SK-N-SH (cell line): ENCODE results near the gene TSHB. TPM values are rescaled to one million over a fixed set of nuclear protein-coding genes. Genes with fewer than 3 reads are reported as not detected.

Source experiments
- CTCF ChIA-PET: fragments of 300-600, 350-600 bp; formaldehyde crosslinking; extraction: SDS; loops from one replicate; lab custom pipeline; 2021; lab: Yijun Ruan, JAX
- POLR2A ChIA-PET: fragments of 350-600 bp; sonication (Branson Sonifier 250); formaldehyde crosslinking; extraction: SDS; loops from one replicate; lab custom pipeline; 2020; ENCODE audit warnings: antibody characterized with exemption, inconsistent platforms; lab: Yijun Ruan, JAX
- DNase-seq: peaks from one replicate; pipeline ENCODE4 v3.0.0; 2012
- H2AFZ ChIP-seq: fragments of 200-600 bp; sonication (generic); 2 replicates; pipeline ENCODE4 v1.8.1; 2016; ENCODE audit warnings: antibody characterized with exemption, mild to moderate bottlenecking, low read depth
- H3F3A ChIP-seq: fragments of 200-600 bp; sonication (generic); replicated peaks from 2 replicates; pipeline ENCODE3; 2016; ENCODE audit warnings: antibody characterized with exemption, mild to moderate bottlenecking; ENCODE audit not compliant: insufficient read depth
- H3K27ac ChIP-seq, 2 experiments: fragments of 200-500 bp in 1 of 2; fragments of 200-600 bp in 1 of 2; sonication (Bioruptor generic) in 1 of 2; sonication (generic), shearing (Covaris generic) in 1 of 2; 2 replicates each; pipeline versions ENCODE4 v1.5.1 to v1.6.1; 2014 to 2016; ENCODE audit warnings: low read depth in 2 of 2, inconsistent platforms in 1 of 2, low read length in 1 of 2, mild to moderate bottlenecking in 1 of 2, mixed read lengths in 1 of 2
- H3K27me3 ChIP-seq: fragments of 200-600 bp; sonication (generic), shearing (Covaris generic); 2 replicates; pipeline ENCODE4 v1.6.1; 2016; ENCODE audit warnings: mixed run types; ENCODE audit not compliant: insufficient read depth
- H3K36me3 ChIP-seq, 2 experiments: fragments of 200-500 bp in 1 of 2; fragments of 200-600 bp in 1 of 2; sonication (Bioruptor generic) in 1 of 2; sonication (generic) in 1 of 2; replicated peaks in 1 of 2; 2 replicates each; pipeline versions ENCODE3 to v1.5.1; 2014 to 2016; ENCODE audit warnings: low read length in 1 of 2, mild to moderate bottlenecking in 1 of 2; ENCODE audit not compliant: insufficient read depth in 2 of 2, control insufficient read depth in 1 of 2
- H3K4me1 ChIP-seq, 2 experiments: fragments of 200-500 bp in 1 of 2; fragments of 200-600 bp in 1 of 2; sonication (Bioruptor generic) in 1 of 2; sonication (generic), shearing (Covaris generic) in 1 of 2; 2 replicates each; pipeline versions ENCODE4 v1.5.1 to v1.6.1; 2014 to 2016; ENCODE audit warnings: low read depth in 1 of 2, low read length in 1 of 2, mixed run types in 1 of 2; ENCODE audit not compliant: insufficient read depth in 2 of 2, control insufficient read depth in 1 of 2
- H3K4me2 ChIP-seq: fragments of 200-600 bp; sonication (generic), shearing (Covaris generic); 2 replicates; pipeline ENCODE4 v1.6.1; 2017; ENCODE audit warnings: mixed run types
- H3K4me3 ChIP-seq, 2 experiments: fragments of 200-500 bp in 1 of 2; fragments of 200-600 bp in 1 of 2; sonication (Bioruptor generic) in 1 of 2; sonication (generic), shearing (Covaris generic) in 1 of 2; 2 replicates each; pipeline versions ENCODE4 v1.5.1 to v1.8.1; 2014 to 2016; ENCODE audit warnings: low read depth in 2 of 2, inconsistent platforms in 1 of 2, low read length in 1 of 2, mild to moderate bottlenecking in 1 of 2, mixed read lengths in 1 of 2, moderate library complexity in 1 of 2
- H3K79me2 ChIP-seq: fragments of 200-600 bp; sonication (generic); 2 replicates; pipeline ENCODE4 v1.8.1; 2017; ENCODE audit warnings: mild to moderate bottlenecking; ENCODE audit not compliant: insufficient read depth
- H3K9ac ChIP-seq: fragments of 200-600 bp; sonication (generic); 2 replicates; pipeline ENCODE4 v1.6.1; 2017; ENCODE audit warnings: mixed run types
- H3K9me2 ChIP-seq: fragments of 200-600 bp; sonication (generic); 2 replicates; pipeline ENCODE4 v1.6.1; 2017; ENCODE audit warnings: mixed run types
- H3K9me3 ChIP-seq: fragments of 200-600 bp; sonication (generic); 2 replicates; pipeline ENCODE4 v1.6.1; 2017; ENCODE audit warnings: mixed run types, mild to moderate bottlenecking, moderate library complexity
- H4K20me1 ChIP-seq: fragments of 200-600 bp; sonication (generic); 2 replicates; pipeline ENCODE4 v1.6.1; 2017; ENCODE audit warnings: mild to moderate bottlenecking, mixed run types; ENCODE audit not compliant: insufficient read depth
- EP300 ChIP-seq, 2 experiments: IDR thresholded peaks; 2 replicates each; pipeline versions ENCODE4 v1.4.0 to v1.6.1; 2012; ENCODE audit warnings: borderline replicate concordance in 1 of 2, low read depth in 1 of 2, low read length in 1 of 2
- FOSL2 ChIP-seq: IDR thresholded peaks from 2 replicates; pipeline ENCODE4 v1.4.0; 2012; ENCODE audit warnings: low read depth, mild to moderate bottlenecking, moderate library complexity, borderline replicate concordance
- FOXJ3 ChIP-seq: sonication (generic); formaldehyde crosslinking; IDR thresholded peaks from 2 replicates; pipeline ENCODE4 v1.5.1; 2020; ENCODE audit warnings: mild to moderate bottlenecking, missing genetic modification reagents
- GATA2 ChIP-seq: sonication (generic); formaldehyde crosslinking; IDR thresholded peaks from 2 replicates; pipeline ENCODE4 v1.5.0; 2020; ENCODE audit warnings: mild to moderate bottlenecking, missing genetic modification reagents
- JUND ChIP-seq: IDR thresholded peaks from 2 replicates; pipeline ENCODE4 v1.4.0; 2012
- NFIC ChIP-seq: IDR thresholded peaks from 2 replicates; pipeline ENCODE4 v1.4.0; 2012; ENCODE audit warnings: borderline replicate concordance
- RCOR1 ChIP-seq: fragments of 150-350 bp; IDR thresholded peaks from 2 replicates; pipeline ENCODE4 v1.6.1; 2017; ENCODE audit warnings: antibody characterized with exemption, low read length
- RFX5 ChIP-seq: IDR thresholded peaks from 2 replicates; pipeline ENCODE4 v1.6.1; 2012; ENCODE audit warnings: mild to moderate bottlenecking, improper control_type of control experiment, low read length
- TCF12 ChIP-seq: IDR thresholded peaks from 2 replicates; pipeline ENCODE4 v1.4.0; 2012
- USF2 ChIP-seq: fragments of 150-350 bp; IDR thresholded peaks from 2 replicates; pipeline ENCODE4 v1.6.1; 2017; ENCODE audit warnings: antibody characterized with exemption, low read length, low read depth, borderline replicate concordance
- WGBS: methylation state at CpG from one replicate; pipeline ENCODE4 v1.1.6; 2017; ENCODE audit warnings: low lambda C conversion rate; 5-methylcytosine and 5-hydroxymethylcytosine counted together
- polyA plus RNA-seq, 3 experiments: library from polyadenylated mRNA; depleted of rRNA; stranded (reverse); fragments of >200 nt; gene quantifications; 2 replicates each; pipeline ENCODE4 v1.2.3, GENCODE V29; 2012
- TF ChIP-seq, protein P1 (sequence below): fragments of 150-350 bp; IDR thresholded peaks from 2 replicates; pipeline ENCODE4 v1.6.1; 2016; ENCODE audit warnings: mild to moderate bottlenecking, low read depth, low read length
- TF ChIP-seq, protein P2 (sequence below): IDR thresholded peaks from 2 replicates; pipeline ENCODE4 v1.6.1; 2012; ENCODE audit warnings: mild to moderate bottlenecking, low read depth, low read length, moderate library complexity
- TF ChIP-seq, protein P3 (sequence below): IDR thresholded peaks from 2 replicates; pipeline ENCODE4 v1.4.0; 2012; ENCODE audit warnings: low read depth, borderline replicate concordance

Gene TSHB
- polyA plus RNA-seq, 1 of the 3 experiments (the other 2 are of a cell fraction) = not detected

DNA sequence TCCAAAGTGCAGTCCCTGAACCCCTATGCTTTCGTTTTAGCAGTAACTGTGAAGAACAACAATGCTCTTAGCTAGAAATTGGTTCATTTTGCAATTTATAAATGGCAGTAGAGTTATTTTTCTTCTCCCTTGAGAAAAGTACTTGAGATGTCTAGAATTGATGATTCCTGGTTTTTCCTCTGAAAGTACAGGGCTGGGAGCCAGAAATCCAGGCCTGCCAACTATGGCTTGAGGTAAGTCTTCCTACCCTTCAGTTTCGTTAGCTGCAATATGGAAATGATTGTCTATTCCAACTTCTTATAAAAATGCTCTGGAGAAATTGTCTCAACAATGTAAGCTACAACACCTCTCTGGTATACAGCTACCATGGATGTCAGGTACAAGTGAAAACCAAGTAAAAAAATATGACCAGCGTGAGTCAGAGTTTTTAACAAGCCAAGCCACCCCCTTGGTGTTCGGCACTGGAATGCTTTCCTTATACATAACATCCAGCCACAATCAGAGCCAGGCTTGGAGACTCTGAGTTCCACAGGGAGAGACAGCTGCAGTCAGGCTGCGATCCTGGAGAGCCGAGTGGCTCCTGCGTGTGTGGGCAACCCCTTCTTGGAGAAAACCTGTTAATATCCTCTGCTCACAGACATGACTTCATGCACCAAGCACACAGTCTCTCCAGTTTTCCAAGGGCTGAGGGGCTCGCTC, 37.7 kb downstream of the TSHB start:
- H3K4me1 ChIP-seq = peaks cover 6 to 12% of the 10 kb centered on the region in 2 experiments; a peak in 2 of 4 replicates
- no peak for DNase-seq
- POLR2A ChIA-PET = no interaction called here
- TF ChIP-seq FOSL2 (0 out of 2 replicates have a peak, but pooled peaks have one; percentile 14), GATA2 (CRISPR knock-in tag) (no peak), JUND (0 out of 2 replicates have a peak, but pooled peaks have one; percentile 10), FOXJ3 (CRISPR knock-in tag) (no peak), USF2 (no peak), TCF12 (peak; percentile 22; the same call in 1 of the 2 replicates), RCOR1 (no peak), NFIC (0 out of 2 replicates have a peak, but pooled peaks have one; percentile 22)
- TF ChIP-seq, protein P1, sequence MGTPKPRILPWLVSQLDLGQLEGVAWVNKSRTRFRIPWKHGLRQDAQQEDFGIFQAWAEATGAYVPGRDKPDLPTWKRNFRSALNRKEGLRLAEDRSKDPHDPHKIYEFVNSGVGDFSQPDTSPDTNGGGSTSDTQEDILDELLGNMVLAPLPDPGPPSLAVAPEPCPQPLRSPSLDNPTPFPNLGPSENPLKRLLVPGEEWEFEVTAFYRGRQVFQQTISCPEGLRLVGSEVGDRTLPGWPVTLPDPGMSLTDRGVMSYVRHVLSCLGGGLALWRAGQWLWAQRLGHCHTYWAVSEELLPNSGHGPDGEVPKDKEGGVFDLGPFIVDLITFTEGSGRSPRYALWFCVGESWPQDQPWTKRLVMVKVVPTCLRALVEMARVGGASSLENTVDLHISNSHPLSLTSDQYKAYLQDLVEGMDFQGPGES = no peak
- TF ChIP-seq, all 33 proteins: peak for 4
- no peak overlapping the region for H3K4me3 ChIP-seq
- CTCF ChIA-PET = interaction anchor here (0.8 to 1.9 kb wide), 2 partner anchors 15 to 17 kb away, joined by 3 to 8 read pairs; no protein-coding TSS in a partner anchor
- H4K20me1 ChIP-seq = no peaks in the 10 kb centered on the region; the same call in 1 of the 2 replicates
- H3K9ac ChIP-seq = no peak overlapping the region
- H3K4me2 ChIP-seq = no peak overlapping the region
- H3F3A ChIP-seq = peaks cover 19% of the 10 kb centered on the region
- H3K9me2 ChIP-seq = no peaks in the 10 kb centered on the region
- 72% methylated on average over 7 of the region's 8 CpGs for WGBS
- H3K79me2 ChIP-seq = no peaks in the 10 kb centered on the region
- no peaks in the 10 kb centered on the region for H3K9me3 ChIP-seq
- no peaks in the 10 kb centered on the region for H3K36me3 ChIP-seq
- H3K27me3 ChIP-seq = no peaks in the 10 kb centered on the region
- no peak overlapping the region for H3K27ac ChIP-seq
- H2AFZ ChIP-seq = no peak overlapping the region

DNA sequence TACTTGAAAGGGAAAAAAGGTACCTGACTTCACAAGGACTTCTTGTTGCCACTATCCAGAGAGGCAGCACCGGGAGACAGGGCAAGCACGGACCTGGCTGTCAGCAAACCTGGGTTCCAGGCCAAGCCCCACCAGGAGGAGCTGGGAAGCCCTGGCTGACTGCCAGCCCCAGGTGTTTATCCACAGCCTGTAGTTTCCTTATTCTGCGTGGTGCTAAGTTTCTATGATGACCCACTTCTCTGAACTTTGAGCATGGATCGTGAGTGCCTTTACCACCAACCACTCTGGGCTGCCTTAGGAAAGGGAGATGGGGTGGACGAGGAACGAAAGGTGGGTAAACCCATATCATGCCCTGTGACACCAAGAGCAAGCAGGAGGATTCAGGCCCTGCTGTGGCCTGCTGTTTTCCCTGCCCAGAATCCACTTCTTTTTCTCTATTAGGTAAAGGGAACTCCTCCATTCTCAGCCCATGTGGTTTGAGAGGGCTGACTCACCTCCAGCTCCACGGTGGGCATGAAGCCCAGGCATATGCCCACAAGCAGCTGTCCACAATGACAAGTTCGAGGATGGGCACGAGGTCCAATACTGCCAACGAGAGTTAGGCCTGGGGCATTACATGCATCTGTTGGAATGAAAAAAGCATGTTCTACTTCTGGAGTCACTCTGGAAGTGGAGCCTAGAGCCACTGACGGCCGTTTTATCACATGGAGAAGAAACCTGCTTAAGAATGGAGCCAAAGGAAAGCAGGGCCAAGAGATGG, 39.4 kb downstream of the TSHB start:
- Histone ChIP-seq H3K4me2 (no peak overlapping the region), H3K79me2 (no peaks in the 10 kb centered on the region), H3K4me3 (no peak overlapping the region), H2AFZ (no peak overlapping the region), H3F3A (peaks cover 2% of the 10 kb centered on the region), H3K27ac (no peak overlapping the region), H3K9me3 (no peaks in the 10 kb centered on the region), H4K20me1 (no peaks in the 10 kb centered on the region), H3K9ac (no peak overlapping the region), H3K36me3 (no peaks in the 10 kb centered on the region), H3K4me1 (peaks cover 0 to 12% of the 10 kb centered on the region in 2 experiments; a peak in 1 of 4 replicates), H3K9me2 (no peaks in the 10 kb centered on the region), H3K27me3 (no peaks in the 10 kb centered on the region)
- 69% methylated on average over 12 of the region's 12 CpGs for WGBS
- POLR2A ChIA-PET = no interaction called here
- CTCF ChIA-PET = interaction anchor here (1.0 kb wide), 1 partner anchor 44 kb away, joined by 3 read pairs; no protein-coding TSS in a partner anchor
- DNase-seq = no peak
- TF ChIP-seq EP300 (IDR thresholded peaks at IDR 0.05; ENCODE audit: borderline replicate concordance in 1 of 2, low read depth in 1 of 2, low read length in 1 of 2) = no peak; a peak in 1 of 4 replicates
- peak; percentile 54 for TF ChIP-seq JUND
- TF ChIP-seq RFX5 = no peak
- TF ChIP-seq, protein P2, sequence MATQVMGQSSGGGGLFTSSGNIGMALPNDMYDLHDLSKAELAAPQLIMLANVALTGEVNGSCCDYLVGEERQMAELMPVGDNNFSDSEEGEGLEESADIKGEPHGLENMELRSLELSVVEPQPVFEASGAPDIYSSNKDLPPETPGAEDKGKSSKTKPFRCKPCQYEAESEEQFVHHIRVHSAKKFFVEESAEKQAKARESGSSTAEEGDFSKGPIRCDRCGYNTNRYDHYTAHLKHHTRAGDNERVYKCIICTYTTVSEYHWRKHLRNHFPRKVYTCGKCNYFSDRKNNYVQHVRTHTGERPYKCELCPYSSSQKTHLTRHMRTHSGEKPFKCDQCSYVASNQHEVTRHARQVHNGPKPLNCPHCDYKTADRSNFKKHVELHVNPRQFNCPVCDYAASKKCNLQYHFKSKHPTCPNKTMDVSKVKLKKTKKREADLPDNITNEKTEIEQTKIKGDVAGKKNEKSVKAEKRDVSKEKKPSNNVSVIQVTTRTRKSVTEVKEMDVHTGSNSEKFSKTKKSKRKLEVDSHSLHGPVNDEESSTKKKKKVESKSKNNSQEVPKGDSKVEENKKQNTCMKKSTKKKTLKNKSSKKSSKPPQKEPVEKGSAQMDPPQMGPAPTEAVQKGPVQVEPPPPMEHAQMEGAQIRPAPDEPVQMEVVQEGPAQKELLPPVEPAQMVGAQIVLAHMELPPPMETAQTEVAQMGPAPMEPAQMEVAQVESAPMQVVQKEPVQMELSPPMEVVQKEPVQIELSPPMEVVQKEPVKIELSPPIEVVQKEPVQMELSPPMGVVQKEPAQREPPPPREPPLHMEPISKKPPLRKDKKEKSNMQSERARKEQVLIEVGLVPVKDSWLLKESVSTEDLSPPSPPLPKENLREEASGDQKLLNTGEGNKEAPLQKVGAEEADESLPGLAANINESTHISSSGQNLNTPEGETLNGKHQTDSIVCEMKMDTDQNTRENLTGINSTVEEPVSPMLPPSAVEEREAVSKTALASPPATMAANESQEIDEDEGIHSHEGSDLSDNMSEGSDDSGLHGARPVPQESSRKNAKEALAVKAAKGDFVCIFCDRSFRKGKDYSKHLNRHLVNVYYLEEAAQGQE = 0 out of 2 replicates have a peak, but pooled peaks have one; percentile 8
- peak; percentile 81 for TF ChIP-seq TCF12
- peak; percentile 59 for TF ChIP-seq NFIC
- TF ChIP-seq GATA2 (CRISPR knock-in tag) = no peak
- TF ChIP-seq, protein P3, sequence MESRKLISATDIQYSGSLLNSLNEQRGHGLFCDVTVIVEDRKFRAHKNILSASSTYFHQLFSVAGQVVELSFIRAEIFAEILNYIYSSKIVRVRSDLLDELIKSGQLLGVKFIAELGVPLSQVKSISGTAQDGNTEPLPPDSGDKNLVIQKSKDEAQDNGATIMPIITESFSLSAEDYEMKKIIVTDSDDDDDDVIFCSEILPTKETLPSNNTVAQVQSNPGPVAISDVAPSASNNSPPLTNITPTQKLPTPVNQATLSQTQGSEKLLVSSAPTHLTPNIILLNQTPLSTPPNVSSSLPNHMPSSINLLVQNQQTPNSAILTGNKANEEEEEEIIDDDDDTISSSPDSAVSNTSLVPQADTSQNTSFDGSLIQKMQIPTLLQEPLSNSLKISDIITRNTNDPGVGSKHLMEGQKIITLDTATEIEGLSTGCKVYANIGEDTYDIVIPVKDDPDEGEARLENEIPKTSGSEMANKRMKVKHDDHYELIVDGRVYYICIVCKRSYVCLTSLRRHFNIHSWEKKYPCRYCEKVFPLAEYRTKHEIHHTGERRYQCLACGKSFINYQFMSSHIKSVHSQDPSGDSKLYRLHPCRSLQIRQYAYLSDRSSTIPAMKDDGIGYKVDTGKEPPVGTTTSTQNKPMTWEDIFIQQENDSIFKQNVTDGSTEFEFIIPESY = no peak
- TF ChIP-seq FOXJ3 (CRISPR knock-in tag) = no peak
- TF ChIP-seq FOSL2 = peak; percentile 62
- TF ChIP-seq, protein P1 = no peak
